GM12878 (cell line): Measurements from ENCODE around the gene MANF. TPM values are rescaled to one million over a fixed set of nuclear protein-coding genes. Genes with fewer than 3 reads are reported as not detected.

Source experiments
- ATAC-seq: fragments of 200-7000 bp; cut with Tn5 transposase; 3 replicates; pipeline ENCODE4 v1.9.1; 2020; ENCODE audit warnings: mild to moderate bottlenecking, moderate library complexity
- BruUV-seq: library from RNA; stranded (reverse); fragments of 400-500 nt; replicated peaks from 2 replicates; lab custom pipeline; 2021; lab: Mats Ljungman, UMichigan
- CTCF ChIA-PET: fragments of 300-600 bp; sonication (Branson Sonifier 250); formaldehyde crosslinking; extraction: SDS; loops from one replicate; lab custom pipeline; 2021; ENCODE audit warnings: inconsistent platforms; lab: Yijun Ruan, JAX
- POLR2A ChIA-PET: fragments of 350-600 bp; formaldehyde crosslinking; extraction: SDS; loops from one replicate; lab custom pipeline; 2021; ENCODE audit warnings: inconsistent platforms; lab: Charles Lee
- RAD21 ChIA-PET: fragments of 300-600 bp; sonication (Branson Sonifier 250); formaldehyde crosslinking; loops from one replicate; lab custom pipeline; 2023; ENCODE audit warnings: antibody characterized with exemption; ENCODE audit not compliant: unreplicated experiment; lab: Charles Lee
- SMC1A ChIA-PET: fragments of 300-600 bp; sonication (Branson Sonifier 250); formaldehyde crosslinking; loops from one replicate; lab custom pipeline; 2023; ENCODE audit not compliant: unreplicated experiment, uncharacterized antibody; lab: Charles Lee
- DNase-seq: peaks from one replicate; pipeline ENCODE4 v3.0.0-alpha.2; 2011; ENCODE audit warnings: low read depth, low spot score
- FAIRE-seq: peaks from 3 replicates; lab custom pipeline; 2011; peaks lifted over from hg19 to GRCh38; lab: Jason Lieb, UNC
- H2AFZ ChIP-seq: 2 replicates; pipeline ENCODE4 v1.6.0; 2011; ENCODE audit warnings: low read depth, low read length, control low read depth; ENCODE audit not compliant: control insufficient read depth
- H3K27ac ChIP-seq: 2 replicates; pipeline ENCODE4 v1.5.1; 2011; ENCODE audit warnings: control low read depth; ENCODE audit not compliant: control insufficient read depth, insufficient read depth
- H3K27me3 ChIP-seq, 2 experiments: replicated peaks in 1 of 2; 2 replicates each; pipeline versions ENCODE4 v1.6.0 to v1.6.1; 2011; ENCODE audit warnings: low read length in 1 of 2; ENCODE audit not compliant: control insufficient read depth in 2 of 2, insufficient read depth in 2 of 2
- H3K36me3 ChIP-seq, 2 experiments: 2 replicates each; pipeline ENCODE4 v1.5.1; 2011; ENCODE audit warnings: low read length in 1 of 2; ENCODE audit not compliant: control insufficient read depth in 2 of 2, insufficient read depth in 2 of 2
- H3K4me1 ChIP-seq: 2 replicates; pipeline ENCODE4 v1.6.1; 2011; ENCODE audit warnings: mild to moderate bottlenecking, low read length, moderate library complexity, mixed read lengths; ENCODE audit not compliant: control insufficient read depth, insufficient read depth
- H3K4me2 ChIP-seq: 2 replicates; pipeline ENCODE4 v1.6.0; 2011; ENCODE audit warnings: control low read depth; ENCODE audit not compliant: control insufficient read depth, insufficient read depth
- H3K4me3 ChIP-seq: fragments of 200-600 bp; sonication (generic); 2 replicates; pipeline ENCODE4 v1.5.1; 2016
- H3K79me2 ChIP-seq: 2 replicates; pipeline ENCODE4 v1.6.0; 2011; ENCODE audit warnings: low read length; ENCODE audit not compliant: control insufficient read depth, insufficient read depth
- H3K9ac ChIP-seq: 2 replicates; pipeline ENCODE4 v1.8.0; 2011; ENCODE audit warnings: low read length, control low read depth, mixed read lengths; ENCODE audit not compliant: control insufficient read depth, insufficient read depth
- H3K9me3 ChIP-seq: replicated peaks from 3 replicates; pipeline ENCODE4 v1.5.1; 2011; ENCODE audit warnings: mild to moderate bottlenecking, low read length; ENCODE audit not compliant: control insufficient read depth, insufficient read depth
- H4K20me1 ChIP-seq: 2 replicates; pipeline ENCODE4 v1.6.0; 2011; ENCODE audit not compliant: control insufficient read depth, insufficient read depth
- BACH1 ChIP-seq: fragments of 450-650 bp; IDR thresholded peaks from 2 replicates; pipeline ENCODE4 v1.6.1; 2017; ENCODE audit warnings: mild to moderate bottlenecking, borderline replicate concordance
- BRCA1 ChIP-seq: IDR thresholded peaks from 2 replicates; pipeline ENCODE4 v1.6.1; 2011; ENCODE audit warnings: low read depth, low read length, improper control_type of control experiment
- EED ChIP-seq: sonication (generic); IDR thresholded peaks from 2 replicates; pipeline ENCODE4 v1.6.1; 2016; ENCODE audit warnings: antibody characterized with exemption, low read depth
- EZH2 ChIP-seq: IDR thresholded peaks from 2 replicates; pipeline ENCODE4 v1.6.1; 2012; ENCODE audit warnings: low read depth, mild to moderate bottlenecking, control low read depth, inconsistent platforms, low read length, borderline replicate concordance; ENCODE audit not compliant: control insufficient read depth
- HDGF ChIP-seq: fragments of 450-650 bp; IDR thresholded peaks from 2 replicates; pipeline ENCODE4 v1.6.1; 2016; ENCODE audit warnings: antibody characterized with exemption
- KDM1A ChIP-seq: fragments of 200-600 bp; sonication (generic); IDR thresholded peaks from 2 replicates; pipeline ENCODE4 v1.6.1; 2016; ENCODE audit warnings: borderline replicate concordance
- NR2F1 ChIP-seq: fragments of 450-650 bp; conservative IDR thresholded peaks from 2 replicates; pipeline ENCODE4 v1.6.1; 2017; ENCODE audit warnings: mild to moderate bottlenecking
- PML ChIP-seq: IDR thresholded peaks from 2 replicates; pipeline ENCODE4 v1.6.1; 2012; ENCODE audit warnings: low read length, inconsistent platforms
- RUNX3 ChIP-seq: IDR thresholded peaks from 2 replicates; pipeline ENCODE4 v1.6.1; 2012; ENCODE audit warnings: low read length, inconsistent platforms
- SREBF1 ChIP-seq: IDR thresholded peaks from 2 replicates; pipeline ENCODE4 v1.6.1; 2012; ENCODE audit warnings: mild to moderate bottlenecking, low read length
- YY1 ChIP-seq: IDR thresholded peaks from 2 replicates; pipeline ENCODE4 v1.6.1; 2011; ENCODE audit warnings: low read depth, mild to moderate bottlenecking, low read length
- ZNF207 ChIP-seq: fragments of 450-650 bp; IDR thresholded peaks from 2 replicates; pipeline ENCODE4 v1.6.1; 2014; ENCODE audit warnings: antibody characterized with exemption, mild to moderate bottlenecking, borderline replicate concordance
- WGBS: methylation state at CpG from one replicate; pipeline ENCODE4 v1.1.6; 2016; ENCODE audit warnings: low lambda C conversion rate; ENCODE audit not compliant: insufficient replicate concordance, insufficient coverage; ENCODE audit errors: missing lambda C conversion rate; 5-methylcytosine and 5-hydroxymethylcytosine counted together
- in situ Hi-C: fragments of 300-500 bp; cut with MboI; formaldehyde crosslinking; loops from 9 replicates; pipeline ENCODE4 v1.14.3; 2018; ENCODE audit warnings: mixed read lengths
- intact Hi-C: fragments of 100-400 bp; cut with micrococcal nuclease; formaldehyde crosslinking; loops from one replicate; pipeline ENCODE4 v1.14.2; 2022; ENCODE audit not compliant: unreplicated experiment
- polyA plus RNA-seq, 11 experiments: library from polyadenylated mRNA; depleted of rRNA in 4 of 11; unstranded in 6 of 11; stranded (reverse) in 5 of 11; fragments of >200 nt; fragmentation: Nextera tagmentation in 4 of 11; fragmentation: Illumina TruSeq in 1 of 11; extraction: Ambion mirVana in 4 of 11; extraction: Trizol in 1 of 11; gene quantifications; 1 replicate in 1 of 11; 2 replicates in 10 of 11; pipeline versions ENCODE4 v1.2.1 to v1.2.3, GENCODE V29; 2011 to 2016; ENCODE audit warnings: inconsistent platforms in 2 of 11, missing spikeins in 2 of 11, low read depth in 1 of 11
- total RNA-seq, 4 experiments: library from RNA; depleted of rRNA in 3 of 4; stranded (reverse); fragments of >200 nt in 3 of 4; fragmentation: Illumina TruSeq in 1 of 4; extraction: Trizol in 1 of 4; gene quantifications; 2 replicates each; pipeline versions ENCODE4 v1.2.1 to v1.2.3, GENCODE V29; 2013 to 2021
- TF ChIP-seq, protein P1 (sequence below): fragments of 450-650 bp; formaldehyde crosslinking; IDR thresholded peaks from 2 replicates; pipeline ENCODE4 v1.5.0; 2022; ENCODE audit warnings: mild to moderate bottlenecking, missing genetic modification characterization
- TF ChIP-seq, protein P2 (sequence below): fragments of 450-650 bp; IDR thresholded peaks from 2 replicates; pipeline ENCODE4 v1.6.1; 2016; ENCODE audit warnings: mild to moderate bottlenecking
- TF ChIP-seq, protein P3 (sequence below): fragments of 450-650 bp; IDR thresholded peaks from 2 replicates; pipeline ENCODE4 v1.6.1; 2017; ENCODE audit warnings: mild to moderate bottlenecking, moderate library complexity
- TF ChIP-seq, protein P4 (sequence below): IDR thresholded peaks from 2 replicates; pipeline ENCODE4 v1.6.1; 2012; ENCODE audit warnings: low read depth, low read length, improper control_type of control experiment

MANF gene
- total and polyA plus RNA-seq, 10 of the 15 experiments (the other 5 are each of a cell fraction or from before 2014, with no cell fraction given) = 22.0 to 120 (median 82.9) TPM

DNA sequence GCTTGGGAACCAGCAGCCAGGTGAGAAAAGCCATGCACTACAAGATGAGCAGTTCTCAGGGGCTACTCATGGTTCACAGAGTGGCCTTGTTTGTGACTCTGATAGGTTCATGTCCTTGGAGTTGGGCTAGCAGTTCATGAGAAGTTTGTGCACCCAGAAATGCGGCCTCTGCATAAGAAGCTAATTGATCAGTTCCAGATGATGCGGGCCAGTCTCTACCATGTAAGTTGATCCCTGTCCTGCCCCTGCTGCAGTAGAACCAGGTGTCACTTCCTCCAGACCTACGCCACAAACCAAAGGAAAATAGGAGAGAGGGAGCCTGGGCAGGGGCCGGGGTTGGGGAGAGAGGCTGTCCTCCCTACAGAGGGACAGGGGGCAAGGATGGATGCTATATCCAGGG is 27.2 kb upstream of the MANF start (continued):
- TF ChIP-seq, protein P1, sequence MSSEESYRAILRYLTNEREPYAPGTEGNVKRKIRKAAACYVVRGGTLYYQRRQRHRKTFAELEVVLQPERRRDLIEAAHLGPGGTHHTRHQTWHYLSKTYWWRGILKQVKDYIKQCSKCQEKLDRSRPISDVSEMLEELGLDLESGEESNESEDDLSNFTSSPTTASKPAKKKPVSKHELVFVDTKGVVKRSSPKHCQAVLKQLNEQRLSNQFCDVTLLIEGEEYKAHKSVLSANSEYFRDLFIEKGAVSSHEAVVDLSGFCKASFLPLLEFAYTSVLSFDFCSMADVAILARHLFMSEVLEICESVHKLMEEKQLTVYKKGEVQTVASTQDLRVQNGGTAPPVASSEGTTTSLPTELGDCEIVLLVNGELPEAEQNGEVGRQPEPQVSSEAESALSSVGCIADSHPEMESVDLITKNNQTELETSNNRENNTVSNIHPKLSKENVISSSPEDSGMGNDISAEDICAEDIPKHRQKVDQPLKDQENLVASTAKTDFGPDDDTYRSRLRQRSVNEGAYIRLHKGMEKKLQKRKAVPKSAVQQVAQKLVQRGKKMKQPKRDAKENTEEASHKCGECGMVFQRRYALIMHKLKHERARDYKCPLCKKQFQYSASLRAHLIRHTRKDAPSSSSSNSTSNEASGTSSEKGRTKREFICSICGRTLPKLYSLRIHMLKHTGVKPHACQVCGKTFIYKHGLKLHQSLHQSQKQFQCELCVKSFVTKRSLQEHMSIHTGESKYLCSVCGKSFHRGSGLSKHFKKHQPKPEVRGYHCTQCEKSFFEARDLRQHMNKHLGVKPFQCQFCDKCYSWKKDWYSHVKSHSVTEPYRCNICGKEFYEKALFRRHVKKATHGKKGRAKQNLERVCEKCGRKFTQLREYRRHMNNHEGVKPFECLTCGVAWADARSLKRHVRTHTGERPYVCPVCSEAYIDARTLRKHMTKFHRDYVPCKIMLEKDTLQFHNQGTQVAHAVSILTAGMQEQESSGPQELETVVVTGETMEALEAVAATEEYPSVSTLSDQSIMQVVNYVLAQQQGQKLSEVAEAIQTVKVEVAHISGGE (CRISPR knock-in tag) = no peak
- TF ChIP-seq EZH2 (no peak), BRCA1 (no peak), EED (no peak)
- TF ChIP-seq, protein P2, sequence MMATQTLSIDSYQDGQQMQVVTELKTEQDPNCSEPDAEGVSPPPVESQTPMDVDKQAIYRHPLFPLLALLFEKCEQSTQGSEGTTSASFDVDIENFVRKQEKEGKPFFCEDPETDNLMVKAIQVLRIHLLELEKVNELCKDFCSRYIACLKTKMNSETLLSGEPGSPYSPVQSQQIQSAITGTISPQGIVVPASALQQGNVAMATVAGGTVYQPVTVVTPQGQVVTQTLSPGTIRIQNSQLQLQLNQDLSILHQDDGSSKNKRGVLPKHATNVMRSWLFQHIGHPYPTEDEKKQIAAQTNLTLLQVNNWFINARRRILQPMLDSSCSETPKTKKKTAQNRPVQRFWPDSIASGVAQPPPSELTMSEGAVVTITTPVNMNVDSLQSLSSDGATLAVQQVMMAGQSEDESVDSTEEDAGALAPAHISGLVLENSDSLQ = no peak
- TF ChIP-seq, all 136 proteins: peak for 0

DNA sequence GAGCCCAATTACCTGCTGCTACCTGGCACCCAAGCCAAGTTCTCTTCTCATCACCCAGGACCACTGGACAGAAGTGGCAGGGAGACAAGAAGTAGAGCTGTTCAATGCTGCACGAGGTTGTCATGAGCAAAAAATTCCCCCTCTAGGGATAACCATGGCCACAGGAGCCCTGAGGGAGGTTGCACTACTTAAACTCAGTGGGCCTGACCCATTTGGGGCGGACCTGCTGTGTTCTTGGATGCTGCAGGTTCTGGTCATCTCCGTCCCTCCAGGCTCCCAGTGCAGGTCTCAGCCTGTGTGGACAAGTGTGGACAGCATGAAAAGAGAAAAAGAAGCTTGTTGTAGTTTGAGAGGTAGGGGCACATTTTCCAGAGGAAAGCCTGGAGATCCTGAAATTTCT is 26.1 kb upstream of the MANF start:
- SMC1A ChIA-PET = no interaction called here
- TF ChIP-seq PML = no peak
- TF ChIP-seq, protein P3, sequence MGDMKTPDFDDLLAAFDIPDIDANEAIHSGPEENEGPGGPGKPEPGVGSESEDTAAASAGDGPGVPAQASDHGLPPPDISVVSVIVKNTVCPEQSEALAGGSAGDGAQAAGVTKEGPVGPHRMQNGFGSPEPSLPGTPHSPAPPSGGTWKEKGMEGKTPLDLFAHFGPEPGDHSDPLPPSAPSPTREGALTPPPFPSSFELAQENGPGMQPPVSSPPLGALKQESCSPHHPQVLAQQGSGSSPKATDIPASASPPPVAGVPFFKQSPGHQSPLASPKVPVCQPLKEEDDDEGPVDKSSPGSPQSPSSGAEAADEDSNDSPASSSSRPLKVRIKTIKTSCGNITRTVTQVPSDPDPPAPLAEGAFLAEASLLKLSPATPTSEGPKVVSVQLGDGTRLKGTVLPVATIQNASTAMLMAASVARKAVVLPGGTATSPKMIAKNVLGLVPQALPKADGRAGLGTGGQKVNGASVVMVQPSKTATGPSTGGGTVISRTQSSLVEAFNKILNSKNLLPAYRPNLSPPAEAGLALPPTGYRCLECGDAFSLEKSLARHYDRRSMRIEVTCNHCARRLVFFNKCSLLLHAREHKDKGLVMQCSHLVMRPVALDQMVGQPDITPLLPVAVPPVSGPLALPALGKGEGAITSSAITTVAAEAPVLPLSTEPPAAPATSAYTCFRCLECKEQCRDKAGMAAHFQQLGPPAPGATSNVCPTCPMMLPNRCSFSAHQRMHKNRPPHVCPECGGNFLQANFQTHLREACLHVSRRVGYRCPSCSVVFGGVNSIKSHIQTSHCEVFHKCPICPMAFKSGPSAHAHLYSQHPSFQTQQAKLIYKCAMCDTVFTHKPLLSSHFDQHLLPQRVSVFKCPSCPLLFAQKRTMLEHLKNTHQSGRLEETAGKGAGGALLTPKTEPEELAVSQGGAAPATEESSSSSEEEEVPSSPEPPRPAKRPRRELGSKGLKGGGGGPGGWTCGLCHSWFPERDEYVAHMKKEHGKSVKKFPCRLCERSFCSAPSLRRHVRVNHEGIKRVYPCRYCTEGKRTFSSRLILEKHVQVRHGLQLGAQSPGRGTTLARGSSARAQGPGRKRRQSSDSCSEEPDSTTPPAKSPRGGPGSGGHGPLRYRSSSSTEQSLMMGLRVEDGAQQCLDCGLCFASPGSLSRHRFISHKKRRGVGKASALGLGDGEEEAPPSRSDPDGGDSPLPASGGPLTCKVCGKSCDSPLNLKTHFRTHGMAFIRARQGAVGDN = no peak
- no peak for TF ChIP-seq RUNX3
- TF ChIP-seq ZNF207 = no peak
- TF ChIP-seq BACH1 = no peak
- no peak for TF ChIP-seq HDGF
- no peak for TF ChIP-seq NR2F1
- no peak for TF ChIP-seq KDM1A
- no peak for TF ChIP-seq SREBF1
- TF ChIP-seq, protein P4, sequence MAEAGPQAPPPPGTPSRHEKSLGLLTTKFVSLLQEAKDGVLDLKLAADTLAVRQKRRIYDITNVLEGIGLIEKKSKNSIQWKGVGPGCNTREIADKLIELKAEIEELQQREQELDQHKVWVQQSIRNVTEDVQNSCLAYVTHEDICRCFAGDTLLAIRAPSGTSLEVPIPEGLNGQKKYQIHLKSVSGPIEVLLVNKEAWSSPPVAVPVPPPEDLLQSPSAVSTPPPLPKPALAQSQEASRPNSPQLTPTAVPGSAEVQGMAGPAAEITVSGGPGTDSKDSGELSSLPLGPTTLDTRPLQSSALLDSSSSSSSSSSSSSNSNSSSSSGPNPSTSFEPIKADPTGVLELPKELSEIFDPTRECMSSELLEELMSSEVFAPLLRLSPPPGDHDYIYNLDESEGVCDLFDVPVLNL = no peak
- TF ChIP-seq YY1 = no peak

More for the DNA sequence above, 26.1 kb upstream of the MANF start:
- intact Hi-C loops = no loop called here
- Histone ChIP-seq H4K20me1 (no peaks in the 10 kb centered on the region), H3K79me2 (no peaks in the 10 kb centered on the region), H3K9ac (no peak overlapping the region), H3K4me1 (no peaks in the 10 kb centered on the region), H2AFZ (no peak overlapping the region), H3K9me3 (no peaks in the 10 kb centered on the region), H3K27me3 (peaks cover 0 to 2% of the 10 kb centered on the region in 2 experiments; a peak in 1 of 4 replicates), H3K4me3 (no peak overlapping the region), H3K4me2 (no peak overlapping the region), H3K27ac (no peak overlapping the region), H3K36me3 (no peaks in the 10 kb centered on the region)
- 10% methylated on average over 3 of the region's 3 CpGs for WGBS
- ChIA-PET RAD21 (no interaction called here), CTCF (interaction anchor here (0.8 to 1.5 kb wide), 3 partner anchors 13 to 742 kb away, joined by 3 read pairs; partner anchors contain the start of gene MAPKAPK3), POLR2A (no interaction called here)
- FAIRE-seq (no peak), DNase-seq (no peak), ATAC-seq (no peak)
- BruUV-seq = no TSS peak
- in situ Hi-C loops = no loop called here
